KMS-11 (cell line): ENCODE data around the gene OR4M1.
"Not testable (repeated sequence)": the region's sequence is repeated elsewhere in the genome, so short reads cannot be mapped to it uniquely, and the experiment has no call there.

ENCODE experiments used
- H2AFZ ChIP-seq: fragments of 200-600 bp; sonication (generic); 2 replicates; pipeline ENCODE4 v1.6.1; 2016; ENCODE audit warnings: antibody characterized with exemption, mixed run types, low read depth
- H3K27ac ChIP-seq: fragments of 200-600 bp; sonication (generic); 2 replicates; pipeline ENCODE4 v1.6.1; 2016; ENCODE audit warnings: mild to moderate bottlenecking, mixed run types
- H3K27me3 ChIP-seq: fragments of 200-600 bp; sonication (generic); 2 replicates; pipeline ENCODE4 v1.6.1; 2017; ENCODE audit warnings: mild to moderate bottlenecking, low read depth, mixed run types, moderate library complexity; ENCODE audit not compliant: insufficient read depth
- H3K36me3 ChIP-seq: fragments of 200-600 bp; sonication (generic); 2 replicates; pipeline ENCODE4 v1.6.1; 2017; ENCODE audit warnings: mild to moderate bottlenecking, mixed run types; ENCODE audit not compliant: insufficient read depth
- H3K4me1 ChIP-seq: fragments of 200-600 bp; sonication (generic); 2 replicates; pipeline ENCODE4 v1.6.1; 2016; ENCODE audit warnings: mild to moderate bottlenecking, low read depth, mixed run types; ENCODE audit not compliant: poor library complexity, severe bottlenecking
- H3K4me2 ChIP-seq: fragments of 200-600 bp; sonication (generic); 2 replicates; pipeline ENCODE4 v1.7.0; 2016; ENCODE audit warnings: mild to moderate bottlenecking, mixed run types
- H3K4me3 ChIP-seq: fragments of 200-600 bp; sonication (generic); IDR thresholded peaks from 2 replicates; pipeline ENCODE4 v1.6.1; 2017; ENCODE audit warnings: low read depth, low read length, mixed read lengths; ENCODE audit not compliant: insufficient read depth
- H3K79me2 ChIP-seq: fragments of 200-600 bp; sonication (generic); 2 replicates; pipeline ENCODE4 v1.6.1; 2016; ENCODE audit warnings: low read depth, mixed run types; ENCODE audit not compliant: insufficient read depth
- H3K9ac ChIP-seq: fragments of 200-600 bp; sonication (generic); 2 replicates; pipeline ENCODE4 v1.6.1; 2016; ENCODE audit warnings: mild to moderate bottlenecking, mixed run types
- H4K20me1 ChIP-seq: fragments of 200-600 bp; sonication (generic); 2 replicates; pipeline ENCODE4 v1.6.1; 2016; ENCODE audit warnings: mild to moderate bottlenecking, mixed run types; ENCODE audit not compliant: insufficient read depth
- TF ChIP-seq, protein P1 (sequence below): fragments of 200-600 bp; sonication (generic); conservative IDR thresholded peaks from 2 replicates; pipeline ENCODE4 v1.6.1; 2017; ENCODE audit warnings: low read depth, mild to moderate bottlenecking, antibody characterized with exemption, low read length, moderate library complexity, mixed read lengths

OR4M1 gene, protein sequence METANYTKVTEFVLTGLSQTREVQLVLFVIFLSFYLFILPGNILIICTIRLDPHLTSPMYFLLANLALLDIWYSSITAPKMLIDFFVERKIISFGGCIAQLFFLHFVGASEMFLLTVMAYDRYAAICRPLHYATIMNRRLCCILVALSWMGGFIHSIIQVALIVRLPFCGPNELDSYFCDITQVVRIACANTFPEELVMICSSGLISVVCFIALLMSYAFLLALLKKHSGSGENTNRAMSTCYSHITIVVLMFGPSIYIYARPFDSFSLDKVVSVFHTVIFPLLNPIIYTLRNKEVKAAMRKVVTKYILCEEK

DNA sequence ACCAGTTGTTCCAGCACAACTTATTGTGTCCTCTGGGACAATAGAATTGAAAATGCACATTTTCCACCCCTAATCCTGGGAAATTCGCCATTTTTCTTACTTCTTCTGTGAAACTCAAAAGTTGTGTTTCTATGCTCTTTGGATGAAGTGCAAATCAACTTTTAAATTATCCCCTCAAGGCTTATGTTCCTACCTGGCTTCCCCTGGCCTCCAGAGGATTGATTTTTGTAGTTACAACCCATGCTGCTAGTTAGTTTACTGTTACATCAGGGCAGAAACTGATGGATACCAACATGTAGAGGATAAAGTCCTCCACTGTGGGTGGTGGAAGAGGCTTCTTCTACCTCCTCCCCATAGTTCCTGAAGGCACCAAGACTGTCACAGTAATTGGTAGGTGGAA, at the start of gene OR4M1:
TSS of gene OR4M1 (plus strand) at position 301 of the 400 bp plus-strand sequence. CDS start 6,819 bp downstream, outside the sequence.
- H2AFZ ChIP-seq, H3K4me1 ChIP-seq, H3K9ac ChIP-seq, H3K4me2 ChIP-seq, H3K27ac ChIP-seq, H3K79me2 ChIP-seq, H3K36me3 ChIP-seq, H3K4me3 ChIP-seq, H4K20me1 ChIP-seq, H3K27me3 ChIP-seq: not testable (repeated sequence)

DNA sequence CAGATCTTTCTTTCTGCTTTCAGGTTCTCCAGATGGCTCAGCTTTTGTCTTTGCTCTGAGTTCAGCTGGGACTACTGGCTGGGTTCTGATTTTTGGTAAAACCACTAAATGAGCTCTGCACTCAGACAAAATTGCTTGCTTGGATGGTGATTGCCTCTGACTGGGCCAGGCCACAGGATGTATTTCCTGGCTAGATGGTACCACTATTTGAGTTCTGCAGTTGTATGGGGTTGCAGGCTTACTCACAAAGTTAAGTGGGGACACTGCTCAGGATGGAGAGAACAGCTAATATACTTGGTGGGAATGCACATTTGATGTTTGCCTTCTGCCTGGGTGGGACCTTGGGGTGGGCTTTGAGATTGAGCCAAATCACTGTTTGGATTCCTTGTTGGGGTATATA, 43.9 kb upstream of the OR4M1 start:
- no peak overlapping the region for H3K4me3 ChIP-seq

DNA sequence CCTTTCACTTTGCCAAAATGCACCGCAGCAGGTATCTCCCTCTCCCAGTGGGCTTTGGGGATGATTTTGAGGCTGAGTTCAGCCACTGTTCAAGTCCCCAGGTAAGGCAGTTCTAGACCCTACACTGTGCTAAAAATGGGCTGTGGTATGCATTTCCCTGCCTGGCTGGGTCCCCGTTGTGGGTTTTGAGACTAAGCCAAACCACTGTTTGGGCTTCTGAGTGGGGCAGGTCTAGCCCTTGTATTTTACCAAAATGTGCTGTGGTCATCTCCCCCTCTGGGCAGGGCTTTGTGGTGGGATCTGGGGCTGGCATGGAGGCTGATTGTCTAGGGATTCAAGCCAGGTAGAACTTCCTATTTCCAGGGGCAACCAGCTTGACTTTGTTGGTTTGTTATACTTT, 43.5 kb upstream of the OR4M1 start:
- no peaks in the 10 kb centered on the region for H3K36me3 ChIP-seq
- H3K27me3 ChIP-seq = no peaks in the 10 kb centered on the region
- TF ChIP-seq, protein P1, sequence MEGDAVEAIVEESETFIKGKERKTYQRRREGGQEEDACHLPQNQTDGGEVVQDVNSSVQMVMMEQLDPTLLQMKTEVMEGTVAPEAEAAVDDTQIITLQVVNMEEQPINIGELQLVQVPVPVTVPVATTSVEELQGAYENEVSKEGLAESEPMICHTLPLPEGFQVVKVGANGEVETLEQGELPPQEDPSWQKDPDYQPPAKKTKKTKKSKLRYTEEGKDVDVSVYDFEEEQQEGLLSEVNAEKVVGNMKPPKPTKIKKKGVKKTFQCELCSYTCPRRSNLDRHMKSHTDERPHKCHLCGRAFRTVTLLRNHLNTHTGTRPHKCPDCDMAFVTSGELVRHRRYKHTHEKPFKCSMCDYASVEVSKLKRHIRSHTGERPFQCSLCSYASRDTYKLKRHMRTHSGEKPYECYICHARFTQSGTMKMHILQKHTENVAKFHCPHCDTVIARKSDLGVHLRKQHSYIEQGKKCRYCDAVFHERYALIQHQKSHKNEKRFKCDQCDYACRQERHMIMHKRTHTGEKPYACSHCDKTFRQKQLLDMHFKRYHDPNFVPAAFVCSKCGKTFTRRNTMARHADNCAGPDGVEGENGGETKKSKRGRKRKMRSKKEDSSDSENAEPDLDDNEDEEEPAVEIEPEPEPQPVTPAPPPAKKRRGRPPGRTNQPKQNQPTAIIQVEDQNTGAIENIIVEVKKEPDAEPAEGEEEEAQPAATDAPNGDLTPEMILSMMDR = no peak
- H3K4me3 ChIP-seq = no peak overlapping the region
- H3K27ac ChIP-seq = no peak overlapping the region
- no peaks in the 10 kb centered on the region for H3K79me2 ChIP-seq
- H2AFZ ChIP-seq = no peak overlapping the region
- no peak overlapping the region for H3K4me2 ChIP-seq
- no peaks in the 10 kb centered on the region for H3K4me1 ChIP-seq
- H3K9ac ChIP-seq = no peak overlapping the region
- H4K20me1 ChIP-seq = no peaks in the 10 kb centered on the region

More for the DNA sequence above, 43.9 kb upstream of the OR4M1 start:
- Histone ChIP-seq H3K9ac (no peak overlapping the region), H3K36me3 (no peaks in the 10 kb centered on the region), H3K4me1 (no peaks in the 10 kb centered on the region), H3K79me2 (no peaks in the 10 kb centered on the region), H3K27ac (no peak overlapping the region), H2AFZ (no peak overlapping the region), H3K27me3 (no peaks in the 10 kb centered on the region), H4K20me1 (no peaks in the 10 kb centered on the region), H3K4me2 (no peak overlapping the region)
- TF ChIP-seq, protein P1 = no peak

DNA sequence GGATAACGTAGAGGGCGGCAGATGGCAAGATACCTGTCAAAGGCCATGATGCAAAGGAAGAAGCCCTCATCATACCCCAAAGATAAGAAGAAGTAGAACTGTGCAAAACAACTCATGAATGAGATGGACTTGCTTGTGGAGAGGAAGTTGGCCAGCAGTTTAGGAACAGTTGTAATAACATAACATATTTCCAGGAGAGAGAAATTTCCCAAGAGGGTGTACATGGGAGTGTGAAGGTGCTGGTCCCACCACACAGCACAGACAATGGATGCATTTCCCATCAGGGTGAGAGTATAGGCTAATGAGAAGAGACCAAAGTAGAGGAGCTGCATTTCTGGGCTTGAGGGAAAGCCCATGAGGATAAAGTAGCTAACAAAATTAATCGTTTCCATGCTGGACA, 39.4 kb upstream of the OR4M1 start:
- H3K27me3 ChIP-seq, H3K9ac ChIP-seq, H3K4me2 ChIP-seq, H3K4me3 ChIP-seq, H3K27ac ChIP-seq, H4K20me1 ChIP-seq, H2AFZ ChIP-seq, H3K36me3 ChIP-seq, H3K79me2 ChIP-seq, H3K4me1 ChIP-seq: not testable (repeated sequence)

DNA sequence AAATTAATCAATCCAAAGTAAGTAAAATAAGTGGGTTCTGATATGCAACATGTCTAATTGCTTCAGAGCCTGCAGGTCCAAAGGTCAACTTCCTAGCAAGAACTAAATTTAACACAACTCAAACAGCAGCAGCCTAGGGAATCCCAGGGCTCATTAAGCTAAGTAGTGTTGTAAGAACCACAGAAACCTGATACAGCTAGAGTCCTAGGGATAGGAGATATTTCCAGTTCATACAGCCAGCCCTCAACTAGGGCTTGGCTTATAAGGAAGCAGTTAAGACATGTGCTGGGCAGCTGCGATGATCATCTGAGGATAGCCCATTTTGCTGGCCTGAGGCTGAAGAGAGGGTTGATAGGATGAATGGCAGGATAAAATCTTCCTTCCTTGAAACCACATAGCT, 30.0 kb upstream of the OR4M1 start, which contains the start of gene OR4Q3:
TSS of gene OR4Q3 (plus strand) at position 316 of the 400 bp plus-strand sequence.
- no peaks in the 10 kb centered on the region for H4K20me1 ChIP-seq
- no peaks in the 10 kb centered on the region for H3K36me3 ChIP-seq
- no peaks in the 10 kb centered on the region for H3K4me1 ChIP-seq
- no peaks in the 10 kb centered on the region for H3K27me3 ChIP-seq
- H3K79me2 ChIP-seq = no peaks in the 10 kb centered on the region
- TF ChIP-seq, protein P1 = no peak
- H2AFZ ChIP-seq = no peak within 1 kb of the TSS
- H3K27ac ChIP-seq = no peak within 1 kb of the TSS
- no peak within 1 kb of the TSS for H3K4me2 ChIP-seq
- no peak within 1 kb of the TSS for H3K9ac ChIP-seq
- no peak within 1 kb of the TSS for H3K4me3 ChIP-seq

DNA sequence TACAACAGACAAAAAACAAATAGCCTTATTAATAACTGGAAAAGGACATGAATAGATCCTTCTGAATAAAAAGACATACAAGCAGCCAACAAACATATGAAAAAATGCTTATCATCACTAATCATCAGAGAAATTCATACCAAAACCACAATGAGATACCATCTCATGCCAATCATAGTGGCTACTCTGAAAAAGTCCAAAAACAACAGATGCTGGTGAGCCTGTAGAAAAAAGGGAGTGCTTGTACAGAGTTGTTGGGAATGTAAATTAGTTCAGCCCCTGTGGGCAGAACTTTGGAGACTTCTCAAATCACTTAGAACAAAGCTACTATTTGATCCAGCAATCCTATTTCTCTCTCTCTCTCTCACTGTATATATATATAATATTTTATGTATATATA, 21.0 kb upstream of the OR4M1 start:
- H2AFZ ChIP-seq, H3K27ac ChIP-seq, H3K79me2 ChIP-seq, H3K36me3 ChIP-seq, H3K9ac ChIP-seq, H3K4me2 ChIP-seq, H3K27me3 ChIP-seq, H3K4me3 ChIP-seq, H3K4me1 ChIP-seq, H4K20me1 ChIP-seq: not testable (repeated sequence)
